Esophagus muscularis mucosa (tissue), 4 donors: ENCODE results near the gene PALS1.
"Not testable (repeated sequence)": the region's sequence is repeated elsewhere in the genome, so short reads cannot be mapped to it uniquely, and the experiment has no call there.

Source experiments
- CTCF ChIP-seq, 3 experiments: fragments of 200-600 bp in 2 of 3; fragments of 450-650 bp in 1 of 3; sonication (generic) in 2 of 3; IDR thresholded peaks; one replicate each; pipeline ENCODE4 v1.5.1; 2017 to 2019; ENCODE audit warnings: antibody characterized with exemption in 3 of 3, mild to moderate bottlenecking in 2 of 3, moderate library complexity in 1 of 3
- EP300 ChIP-seq: sonication (generic); formaldehyde crosslinking; IDR thresholded peaks from one replicate; pipeline ENCODE4 v1.6.1; 2017; ENCODE audit warnings: antibody characterized with exemption
- POLR2A ChIP-seq: fragments of 450-650 bp; IDR thresholded peaks from one replicate; pipeline ENCODE4 v1.6.1; 2017; ENCODE audit warnings: antibody characterized with exemption, moderate library complexity, mild to moderate bottlenecking, low read depth
- POLR2AphosphoS5 ChIP-seq, 2 donors: sonication (generic); formaldehyde crosslinking; IDR thresholded peaks; one replicate each; pipeline ENCODE4 v1.6.1; 2017; ENCODE audit warnings: antibody characterized with exemption in 2 of 2

- TF ChIP-seq CTCF (IDR thresholded peaks at IDR 0.05); EP300; POLR2A; POLR2AphosphoS5 (IDR thresholded peaks at IDR 0.05): not testable (repeated sequence)
Observed at GRCh38 chr14:67273281-67273680, 32.0 kb downstream of the PALS1 start.
